ENCODE measurements around the gene ZC3H18.
"Not testable (repeated sequence)": the region's sequence is repeated elsewhere in the genome, so short reads cannot be mapped to it uniquely, and the experiment has no call there.

Gene ZC3H18

DNA sequence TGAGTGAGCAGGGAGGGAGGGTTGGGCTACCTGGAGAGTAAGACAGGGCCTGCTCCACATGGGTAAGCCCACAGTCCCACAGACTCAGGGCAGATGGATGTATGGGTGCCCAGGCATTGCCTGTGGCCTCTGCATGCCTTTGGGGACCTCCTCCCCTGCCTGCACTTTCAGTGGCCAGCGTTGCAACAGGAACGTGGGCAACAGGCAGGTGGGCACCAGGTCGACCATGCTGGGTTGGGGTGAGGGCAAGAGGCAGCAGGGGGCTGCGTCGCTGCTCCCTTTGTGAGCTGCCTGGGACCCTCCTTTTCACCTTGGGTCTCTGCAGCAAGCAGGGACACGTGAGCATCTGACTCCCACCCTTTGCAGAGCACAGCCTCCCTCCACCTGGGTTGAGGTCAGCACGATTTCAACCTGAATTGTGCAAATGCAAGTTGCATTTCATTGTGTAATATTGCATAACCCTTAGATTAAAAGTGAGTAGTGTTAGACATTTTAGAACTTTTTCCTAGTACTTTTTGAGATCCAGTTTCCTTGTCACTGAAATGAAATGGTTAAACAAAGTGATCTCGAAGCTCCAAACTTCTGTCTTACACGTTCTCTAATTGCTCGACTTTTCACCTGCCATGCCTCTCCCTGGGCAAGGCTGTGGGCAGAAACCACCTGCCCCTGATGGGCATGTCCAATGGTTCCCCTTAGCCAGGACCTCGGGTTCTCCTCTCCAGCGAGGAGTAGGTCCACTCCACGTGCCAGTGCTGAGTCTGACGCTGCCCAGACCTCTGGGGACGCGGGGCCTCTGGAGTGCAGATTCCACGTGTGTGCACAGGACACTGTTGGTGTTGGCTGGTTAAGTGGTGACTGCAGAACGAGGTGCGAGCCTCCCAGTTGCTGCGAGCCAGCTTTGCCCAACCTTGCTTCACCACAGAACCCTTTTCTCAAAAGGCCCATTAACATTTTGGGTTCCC is 35.3 kb downstream of the ZC3H18 start:
- DNase-seq (ENCODE audit: low read depth), result no peak

DNA sequence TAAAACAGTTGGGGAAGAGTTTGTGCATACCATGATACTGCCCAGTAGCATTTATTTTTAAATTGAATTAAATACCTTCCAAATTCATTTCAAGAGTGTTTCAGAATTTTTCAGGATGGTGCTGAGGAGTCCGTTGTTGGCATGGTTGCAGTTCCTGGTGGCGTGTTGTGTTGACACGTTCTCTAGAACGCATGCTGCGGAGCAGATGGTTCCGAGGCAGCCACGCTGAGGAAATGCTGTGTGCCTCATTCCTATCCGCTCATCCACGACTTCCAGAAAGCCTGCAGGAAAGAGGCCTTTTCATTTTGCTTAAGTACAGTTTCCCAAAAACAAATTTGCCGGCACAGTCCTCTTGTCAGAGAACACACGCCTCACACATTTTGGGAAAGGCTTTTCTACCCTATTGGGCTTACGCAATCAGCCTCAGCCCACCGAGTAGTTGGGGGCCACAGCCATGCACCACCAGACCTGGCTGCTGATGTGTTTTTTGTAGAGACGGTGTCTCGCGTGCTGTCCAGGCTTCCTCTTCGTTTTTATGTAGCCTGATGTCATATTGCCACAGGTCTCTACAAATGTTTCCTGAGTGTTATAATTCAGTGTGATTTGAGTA is 36.0 kb downstream of the ZC3H18 start:
- no peak for DNase-seq (ENCODE audit: low read depth)

DNA sequence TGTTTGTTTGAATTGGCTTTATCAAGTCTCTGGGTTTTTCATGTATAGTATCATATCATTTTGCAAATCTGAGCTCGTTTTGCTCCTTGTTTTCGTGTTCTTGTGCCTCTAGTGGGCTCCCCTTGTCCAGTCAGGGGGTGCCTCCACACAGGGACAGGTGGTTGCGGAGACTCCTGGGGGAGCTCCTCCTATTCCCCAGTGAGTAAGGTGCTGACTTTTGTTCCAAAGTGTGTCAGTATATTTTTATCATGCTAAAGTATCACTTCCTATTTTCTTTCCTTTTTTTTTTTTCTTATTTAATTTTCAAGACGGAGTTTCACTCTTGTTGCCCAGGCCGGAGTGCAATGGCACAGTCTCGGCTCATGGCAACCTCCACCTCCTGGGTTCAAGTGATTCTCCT is 37.9 kb downstream of the ZC3H18 start:
- DNase-seq (ENCODE audit: low read depth), result no peak

DNA sequence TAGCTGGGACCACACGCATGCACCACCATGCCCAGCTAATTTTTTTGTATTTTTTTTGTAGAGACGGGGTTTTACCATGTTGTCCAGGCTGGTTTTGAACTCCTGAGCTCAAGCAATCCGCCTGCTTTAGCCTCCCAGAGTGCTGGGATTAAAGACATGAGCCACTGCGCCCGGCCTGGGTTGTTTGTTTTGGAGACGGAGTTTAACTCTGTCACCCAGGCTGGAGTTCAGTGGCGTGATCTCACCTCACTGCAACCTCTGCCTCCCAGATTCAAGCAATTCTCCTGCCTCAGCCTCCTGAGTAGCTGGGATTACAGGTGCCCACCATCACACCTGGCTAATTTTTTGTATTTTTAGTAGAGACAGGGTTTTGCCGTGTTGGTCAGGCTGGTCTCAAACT is 39.2 kb downstream of the ZC3H18 start:
- not testable (repeated sequence) for DNase-seq (ENCODE audit: low read depth)

DNA sequence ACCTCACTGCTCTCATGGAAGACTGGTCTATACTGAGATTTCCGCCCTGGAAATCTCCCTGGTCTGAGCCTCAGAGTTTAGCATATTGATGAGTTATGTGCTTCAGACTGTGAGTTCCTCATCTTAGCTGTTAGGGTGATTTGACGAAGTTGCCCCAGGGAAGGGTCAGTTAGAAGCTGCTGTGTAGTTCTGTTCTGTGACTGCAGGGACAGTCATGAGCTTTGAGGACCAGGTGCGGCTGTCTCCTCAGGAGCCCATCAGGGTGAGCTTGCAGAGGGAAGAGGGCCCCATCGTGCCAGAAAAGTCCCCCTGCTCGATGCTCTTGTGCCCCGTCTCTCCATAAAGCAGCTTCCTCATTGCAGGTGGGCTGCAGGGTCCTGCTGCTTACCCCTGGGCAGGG is 39.9 kb downstream of the ZC3H18 start:
- no peak for DNase-seq (ENCODE audit: low read depth)

DNA sequence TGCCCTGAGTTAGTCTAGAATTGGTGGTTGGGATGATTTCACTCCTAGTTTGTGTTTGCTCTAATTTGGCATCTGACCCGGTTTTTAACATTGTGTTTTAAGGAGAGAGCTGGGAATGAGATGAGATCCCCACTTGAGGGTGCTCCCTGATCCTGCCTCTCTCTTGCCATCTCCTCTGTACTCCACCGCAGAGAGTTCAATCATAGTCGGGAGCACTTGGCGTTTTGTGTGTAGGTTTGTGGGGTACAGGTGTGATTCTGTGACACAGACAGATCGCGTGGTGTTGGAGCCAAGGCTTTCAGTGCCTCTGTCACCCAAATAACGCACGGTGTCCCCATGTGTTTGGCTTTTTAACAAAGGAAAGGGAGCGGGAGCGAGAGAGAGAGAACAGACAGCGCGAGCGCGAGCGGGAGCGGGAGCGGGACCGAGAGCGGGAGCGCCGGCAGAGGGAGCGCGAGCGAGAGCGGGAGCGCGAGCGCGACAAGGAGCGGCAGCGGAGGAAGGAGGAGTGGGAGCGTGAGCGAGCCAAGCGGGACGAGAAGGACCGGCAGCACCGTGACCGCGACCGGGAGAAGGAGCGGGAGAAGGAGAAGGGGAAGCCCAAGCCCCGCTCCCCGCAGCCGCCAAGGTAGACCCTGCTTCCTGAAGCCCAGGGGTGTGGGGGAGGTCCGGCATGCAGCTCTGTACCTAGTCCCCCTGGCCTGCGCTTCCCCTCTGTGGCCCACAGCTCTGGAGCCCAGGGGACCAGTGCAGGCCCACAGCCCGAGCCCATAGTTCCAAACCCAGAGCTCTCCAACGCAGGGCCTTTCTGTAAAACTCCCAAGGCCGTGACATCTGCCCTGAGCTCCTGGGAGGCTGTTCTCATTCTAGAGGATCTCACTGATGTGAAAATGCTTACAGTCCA is 41.0 kb downstream of the ZC3H18 start:
- DNase-seq (ENCODE audit: low read depth), result no peak

DNA sequence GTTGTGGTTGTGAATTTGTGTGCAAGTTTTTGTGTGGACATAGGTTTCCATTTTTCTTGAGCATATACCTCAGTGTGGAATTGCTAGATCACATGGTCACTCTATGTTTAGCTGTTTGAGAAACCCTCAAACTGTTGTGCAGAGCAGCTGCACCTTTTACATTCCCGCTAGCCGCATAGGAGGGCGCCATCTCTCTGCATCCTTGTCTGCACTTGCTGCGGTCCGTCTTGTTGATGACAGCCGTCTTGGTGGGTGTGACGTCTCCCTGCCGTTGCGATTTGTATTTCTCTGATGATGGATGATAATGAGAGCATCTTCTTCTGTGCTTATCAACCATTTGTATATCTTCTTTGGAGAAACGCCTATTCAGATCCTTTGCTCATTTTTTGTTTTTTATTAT is 43.1 kb downstream of the ZC3H18 start:
- DNase-seq (ENCODE audit: low read depth), result no peak

DNA sequence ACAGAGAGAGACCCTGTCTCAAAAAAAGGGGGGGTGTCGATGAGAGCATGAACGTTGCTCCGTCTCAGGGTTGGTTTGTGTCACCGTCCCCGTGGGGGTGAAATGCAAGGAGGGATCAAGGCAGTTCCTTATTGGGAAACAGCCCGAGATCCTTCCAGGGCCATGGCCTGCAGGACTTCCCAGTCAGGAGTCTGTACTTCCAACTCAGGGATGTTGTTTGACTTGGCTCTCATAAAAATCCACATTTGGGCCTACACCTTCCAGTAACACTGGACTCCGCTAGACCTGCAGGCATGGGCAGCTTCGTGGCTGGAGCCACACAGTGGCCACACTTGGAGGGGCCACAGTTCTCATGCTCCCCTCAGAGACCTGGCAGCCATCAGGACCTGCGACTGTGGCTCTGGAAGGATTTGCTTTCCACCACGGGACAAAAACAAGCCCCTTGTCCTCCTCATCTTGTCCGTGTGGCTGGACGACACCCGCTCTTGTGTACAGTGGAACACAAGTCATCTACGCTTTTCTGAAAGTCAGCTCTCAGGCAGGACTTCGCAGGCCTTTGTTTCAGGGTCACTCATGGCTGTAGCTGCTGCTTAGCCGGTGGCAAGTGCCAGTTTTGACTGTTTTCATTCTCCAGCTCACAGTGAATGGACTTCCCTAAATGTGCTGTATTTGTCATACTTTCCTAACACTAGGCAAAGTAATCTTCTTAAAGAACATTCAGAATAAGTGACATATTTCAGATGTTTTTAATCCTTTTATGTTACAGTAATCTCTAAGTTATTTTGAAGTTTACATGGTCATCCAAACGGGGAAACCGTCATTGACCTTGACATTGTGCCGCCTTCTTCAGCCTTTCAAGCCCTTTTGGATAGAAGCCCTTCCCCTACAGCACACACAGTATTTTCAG is 44.0 kb downstream of the ZC3H18 start:
- no peak for DNase-seq (ENCODE audit: low read depth)

DNA sequence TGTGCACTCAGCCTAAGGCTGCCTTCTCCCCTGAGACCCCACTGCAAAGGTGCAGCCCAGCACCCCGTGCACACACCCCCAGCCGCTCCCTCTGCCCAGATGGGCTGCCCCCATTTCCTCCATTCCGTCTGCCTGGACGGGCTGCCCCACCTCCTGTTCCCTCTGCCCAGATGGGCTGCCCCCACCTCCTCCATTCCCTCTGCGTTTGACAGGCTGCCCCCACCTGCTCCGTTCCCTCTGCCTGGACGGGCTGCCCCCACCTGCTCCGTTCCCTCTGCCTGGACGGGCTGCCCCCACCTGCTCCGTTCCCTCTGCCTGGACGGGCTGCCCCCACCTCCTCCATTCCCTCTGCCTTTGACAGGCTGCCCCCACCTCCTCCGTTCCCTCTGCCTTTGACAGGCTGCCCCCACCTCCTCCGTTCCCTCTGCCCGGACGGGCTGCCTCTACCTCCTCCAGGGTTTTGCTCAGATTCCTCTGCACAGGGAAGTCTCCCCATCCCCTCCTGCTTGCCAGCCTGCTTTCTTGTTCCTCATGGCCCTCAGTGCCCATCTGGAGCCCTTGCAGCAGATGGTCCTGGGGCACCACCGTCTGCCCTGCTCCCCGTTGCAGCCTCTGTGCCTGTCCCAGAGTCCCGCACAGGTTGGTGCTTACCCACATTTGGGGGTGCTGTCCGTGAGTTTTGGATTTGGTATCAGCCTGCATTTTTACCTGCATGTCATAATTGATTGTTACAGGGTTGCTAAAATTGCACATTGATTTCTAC is 44.8 kb downstream of the ZC3H18 start:
- DNase-seq (ENCODE audit: low read depth), result no peak

DNA sequence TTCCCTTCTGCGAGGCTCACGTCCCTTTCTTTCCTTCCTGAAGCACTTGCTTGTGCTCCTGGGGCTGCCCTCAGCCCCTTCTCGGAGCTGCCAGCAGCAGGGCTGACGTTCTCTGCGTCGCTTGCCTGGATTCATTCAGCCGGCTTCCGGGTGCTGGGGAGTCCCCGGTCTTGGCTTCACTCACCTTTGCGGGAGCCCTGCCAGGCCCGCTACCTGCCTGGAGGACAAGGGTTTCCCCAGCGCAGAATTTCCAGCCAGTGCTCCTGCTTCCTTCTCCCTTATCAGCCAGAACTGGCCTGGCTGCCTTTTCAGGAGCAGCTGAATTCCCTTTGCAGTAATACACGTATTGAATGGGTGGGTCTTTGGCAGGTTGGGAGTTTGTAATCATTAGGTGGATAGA is 46.1 kb downstream of the ZC3H18 start:
- DNase-seq (ENCODE audit: low read depth), result no peak

DNA sequence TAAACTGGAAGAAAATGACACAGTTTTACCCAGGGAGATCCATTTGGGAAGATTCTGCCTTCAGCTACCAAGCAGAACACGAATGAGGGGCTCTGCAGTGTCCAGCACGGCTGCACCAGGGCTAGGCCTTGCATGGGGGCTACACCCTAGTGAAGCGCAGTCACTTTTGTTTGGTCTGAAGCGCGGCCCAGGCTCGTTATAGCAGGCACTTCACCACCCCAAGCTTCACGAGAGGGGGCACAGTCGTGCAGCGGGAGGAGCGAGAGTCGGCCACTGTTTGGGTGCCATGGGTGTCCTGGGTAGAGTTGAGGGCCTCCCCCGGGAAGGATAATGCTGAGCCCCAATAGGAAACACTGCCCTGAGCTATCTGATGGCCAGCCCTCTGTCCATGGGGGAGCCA is 46.5 kb downstream of the ZC3H18 start:
- DNase-seq (ENCODE audit: low read depth), result no peak

DNA sequence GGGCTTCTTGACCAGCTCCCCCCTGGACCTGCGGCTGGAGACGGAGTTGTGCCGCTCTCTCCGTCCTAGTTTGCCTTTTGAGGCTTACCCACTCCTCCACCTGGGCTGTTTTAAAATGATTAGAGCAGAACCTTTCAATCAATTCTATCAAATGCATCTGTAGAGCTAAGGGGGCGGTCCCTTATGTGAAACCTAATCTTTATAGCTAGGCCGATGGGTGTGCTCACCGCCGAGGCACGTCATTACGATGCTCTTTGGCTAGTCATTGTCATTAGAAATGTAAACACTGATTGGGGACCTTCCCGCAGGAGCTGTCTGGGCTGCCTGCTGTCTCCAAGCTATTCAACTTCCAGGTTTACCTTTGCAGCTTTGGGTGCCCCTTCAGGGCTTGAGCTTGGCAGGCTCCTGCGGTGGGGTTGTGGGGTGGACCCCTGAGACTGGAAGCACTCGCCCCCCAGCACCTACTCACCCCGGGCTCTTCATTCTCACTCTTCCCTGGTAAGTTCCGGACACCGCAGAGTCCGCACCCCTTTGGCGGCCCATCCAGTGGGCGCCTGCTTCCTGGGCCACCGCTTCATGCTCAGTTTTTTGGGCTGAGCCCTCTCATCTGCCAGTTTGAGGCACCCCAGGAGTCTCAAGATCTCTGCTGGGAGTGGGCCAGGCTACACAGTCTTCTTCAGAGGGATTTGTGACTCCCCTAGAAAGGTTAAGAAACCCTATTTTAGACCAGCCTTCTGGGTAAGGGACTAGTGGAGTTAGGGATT is 47.2 kb downstream of the ZC3H18 start:
- DNase-seq (ENCODE audit: low read depth), result no peak

DNA sequence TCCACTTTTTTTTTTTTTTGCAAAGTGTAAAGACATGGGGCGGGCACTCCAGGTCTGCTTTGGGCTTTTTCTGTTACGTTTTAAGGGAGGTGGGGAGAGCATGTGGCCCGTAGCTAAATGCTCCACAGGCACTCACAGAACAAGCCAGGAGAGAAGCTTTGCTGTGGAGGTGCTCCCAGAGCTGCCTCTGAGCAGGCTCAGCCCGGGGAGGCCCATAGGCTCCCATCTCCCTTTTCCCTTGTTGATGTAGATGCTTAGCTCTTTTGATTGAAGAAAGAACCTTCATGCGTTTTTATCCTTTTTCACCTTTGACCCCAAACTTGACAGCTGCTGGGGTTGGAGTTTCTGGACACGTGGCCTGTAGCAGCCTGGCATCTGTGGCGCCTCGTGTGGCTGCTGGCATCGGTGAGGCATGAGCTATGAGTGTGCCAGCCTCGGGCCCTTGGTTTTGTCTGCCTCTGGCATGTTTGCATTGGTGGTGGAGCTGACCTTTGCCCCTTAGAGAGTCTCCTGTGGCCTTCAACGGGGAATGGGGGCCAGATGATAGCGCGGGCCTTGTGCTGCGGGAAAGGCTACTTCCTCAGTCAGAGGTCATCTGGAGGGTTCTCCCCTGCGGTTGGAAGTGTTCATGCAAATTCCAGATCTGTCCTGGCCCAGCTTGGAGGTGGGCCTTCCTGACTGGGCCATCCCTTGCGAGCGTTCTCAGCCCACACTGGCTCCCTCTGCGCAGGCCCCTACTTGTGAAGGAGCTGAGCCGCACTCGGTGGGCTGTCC is 48.2 kb downstream of the ZC3H18 start:
- no peak for DNase-seq (ENCODE audit: low read depth)

DNA sequence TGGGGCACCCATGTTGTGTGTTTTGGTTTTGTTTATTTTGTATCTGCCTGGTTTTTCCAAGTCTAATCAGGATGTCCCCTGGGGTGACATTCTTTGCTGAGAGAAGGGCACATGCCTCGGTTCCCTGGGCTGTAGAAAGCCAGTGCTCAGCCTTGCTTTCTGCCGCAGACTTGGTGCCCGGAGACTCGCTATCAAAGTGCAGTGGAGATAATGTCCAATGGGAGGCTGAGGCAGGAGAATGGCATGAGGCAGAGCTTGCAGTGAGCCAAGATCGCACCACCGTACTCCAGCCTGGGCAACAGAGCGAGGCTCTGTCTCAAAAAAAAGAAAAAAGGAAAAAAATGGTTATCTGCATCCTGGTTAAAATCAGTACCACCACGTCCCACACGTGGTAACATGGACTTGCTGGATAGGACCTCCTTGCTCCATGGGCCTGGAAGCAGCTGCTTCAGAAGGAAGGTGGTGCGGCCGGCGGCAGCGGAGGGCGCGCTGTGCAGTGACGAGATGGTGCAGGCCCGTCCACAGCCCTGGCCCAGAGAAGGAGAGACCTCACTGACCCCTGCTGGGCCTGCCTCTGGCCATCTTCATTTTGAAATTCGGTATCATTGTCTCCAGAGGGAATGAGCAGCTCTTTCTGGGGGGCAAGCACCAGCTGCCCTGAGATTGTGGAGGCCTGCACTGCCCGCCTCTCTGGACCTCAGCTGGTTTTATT is 48.9 kb downstream of the ZC3H18 start:
- no peak for DNase-seq (ENCODE audit: low read depth)

DNA sequence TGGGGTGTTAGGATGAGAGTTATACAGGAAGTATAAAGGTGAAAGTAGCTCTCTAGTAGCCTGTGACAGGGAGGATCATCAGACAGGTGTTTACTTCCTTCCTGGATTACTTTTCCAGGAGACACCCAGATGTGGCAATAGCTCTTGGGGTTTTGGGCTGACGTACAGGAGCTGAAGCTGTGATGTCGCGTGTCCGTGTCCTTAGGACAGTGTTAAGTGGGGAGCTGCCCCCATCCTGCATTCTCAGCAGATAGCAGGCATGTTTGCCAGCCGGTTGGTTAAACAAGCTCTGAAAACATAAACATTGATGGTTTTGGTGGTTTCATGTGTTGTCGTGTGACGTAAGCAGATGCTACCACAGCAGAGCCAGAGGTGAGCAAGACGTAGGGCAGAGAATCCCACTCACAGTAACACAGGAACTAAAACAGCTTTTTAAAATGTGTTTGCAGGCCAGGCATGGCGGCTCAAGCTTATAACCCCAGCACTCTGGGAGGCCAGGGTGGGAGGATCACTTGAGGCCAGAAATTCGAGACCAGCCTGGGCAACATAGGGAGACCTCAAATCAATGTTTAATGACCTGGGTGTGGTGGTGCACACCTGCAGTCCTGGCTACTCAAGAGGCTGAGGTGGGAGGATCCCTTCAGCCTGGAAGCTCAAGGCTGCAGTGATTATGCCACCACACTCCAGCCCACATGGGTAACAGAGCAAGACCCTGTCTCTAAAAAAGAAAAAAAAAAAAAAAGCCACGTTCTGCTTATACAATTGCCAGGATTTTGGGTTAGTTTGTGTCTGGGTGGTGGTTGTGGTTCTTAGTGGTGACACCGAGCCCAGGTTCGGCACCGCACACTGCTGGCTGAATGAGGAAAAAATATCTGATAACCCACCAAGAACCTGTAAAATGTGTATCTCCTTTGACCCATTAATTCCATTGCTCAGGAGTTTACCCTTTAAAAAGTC is 49.9 kb downstream of the ZC3H18 start:
- DNase-seq (ENCODE audit: low read depth), result peak; percentile 46

DNA sequence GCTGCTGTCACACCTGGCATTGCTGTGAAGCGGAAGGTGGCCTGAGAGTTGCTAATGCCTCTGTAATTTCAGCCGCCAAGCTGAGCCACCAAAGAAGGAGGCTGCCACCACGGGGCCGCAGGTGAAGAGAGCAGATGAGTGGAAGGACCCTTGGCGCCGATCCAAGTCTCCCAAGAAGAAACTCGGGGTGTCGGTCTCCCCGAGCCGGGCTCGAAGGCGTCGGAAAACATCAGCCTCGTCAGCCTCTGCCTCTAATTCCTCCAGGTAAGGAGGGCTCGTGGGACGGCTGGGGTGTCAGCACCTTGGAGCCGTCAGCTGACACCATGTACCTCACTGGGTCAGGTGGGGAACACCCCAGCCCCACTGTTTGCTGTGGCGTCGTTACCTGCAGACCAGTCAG is 51.9 kb downstream of the ZC3H18 start:
- DNase-seq (ENCODE audit: low read depth), result no peak

DNA sequence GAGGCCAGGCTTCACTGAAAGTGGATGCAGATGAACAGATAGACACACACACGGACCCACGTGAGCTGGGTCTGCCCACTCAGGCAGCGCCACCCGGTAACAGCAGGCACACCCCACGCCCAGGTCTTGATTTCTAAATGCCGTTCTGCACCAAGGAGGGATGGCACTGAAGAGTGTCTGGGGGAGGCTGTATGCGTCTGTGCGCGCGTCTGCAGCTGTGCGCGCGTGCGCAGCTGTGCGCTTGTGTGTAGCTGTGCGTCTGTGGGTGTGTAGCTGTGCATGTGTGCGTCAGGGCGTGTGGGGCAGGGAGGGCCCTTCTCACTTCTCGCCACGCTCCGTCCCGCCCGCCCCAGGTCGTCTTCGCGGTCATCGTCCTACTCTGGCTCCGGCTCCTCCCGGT is 52.7 kb downstream of the ZC3H18 start:
- no peak for DNase-seq (ENCODE audit: low read depth)
